HG03520 (cell line): ENCODE results near the gene WDHD1.
"Not testable (repeated sequence)": the region's sequence is repeated elsewhere in the genome, so short reads cannot be mapped to it uniquely, and the experiment has no call there.

Experiments used
- ATAC-seq: cut with Tn5 transposase; IDR thresholded peaks from one replicate; pipeline ENCODE4 v1.9.1; 2021; ENCODE audit warnings: mild to moderate bottlenecking, moderate library complexity; ENCODE audit not compliant: unreplicated experiment

Gene WDHD1, protein sequence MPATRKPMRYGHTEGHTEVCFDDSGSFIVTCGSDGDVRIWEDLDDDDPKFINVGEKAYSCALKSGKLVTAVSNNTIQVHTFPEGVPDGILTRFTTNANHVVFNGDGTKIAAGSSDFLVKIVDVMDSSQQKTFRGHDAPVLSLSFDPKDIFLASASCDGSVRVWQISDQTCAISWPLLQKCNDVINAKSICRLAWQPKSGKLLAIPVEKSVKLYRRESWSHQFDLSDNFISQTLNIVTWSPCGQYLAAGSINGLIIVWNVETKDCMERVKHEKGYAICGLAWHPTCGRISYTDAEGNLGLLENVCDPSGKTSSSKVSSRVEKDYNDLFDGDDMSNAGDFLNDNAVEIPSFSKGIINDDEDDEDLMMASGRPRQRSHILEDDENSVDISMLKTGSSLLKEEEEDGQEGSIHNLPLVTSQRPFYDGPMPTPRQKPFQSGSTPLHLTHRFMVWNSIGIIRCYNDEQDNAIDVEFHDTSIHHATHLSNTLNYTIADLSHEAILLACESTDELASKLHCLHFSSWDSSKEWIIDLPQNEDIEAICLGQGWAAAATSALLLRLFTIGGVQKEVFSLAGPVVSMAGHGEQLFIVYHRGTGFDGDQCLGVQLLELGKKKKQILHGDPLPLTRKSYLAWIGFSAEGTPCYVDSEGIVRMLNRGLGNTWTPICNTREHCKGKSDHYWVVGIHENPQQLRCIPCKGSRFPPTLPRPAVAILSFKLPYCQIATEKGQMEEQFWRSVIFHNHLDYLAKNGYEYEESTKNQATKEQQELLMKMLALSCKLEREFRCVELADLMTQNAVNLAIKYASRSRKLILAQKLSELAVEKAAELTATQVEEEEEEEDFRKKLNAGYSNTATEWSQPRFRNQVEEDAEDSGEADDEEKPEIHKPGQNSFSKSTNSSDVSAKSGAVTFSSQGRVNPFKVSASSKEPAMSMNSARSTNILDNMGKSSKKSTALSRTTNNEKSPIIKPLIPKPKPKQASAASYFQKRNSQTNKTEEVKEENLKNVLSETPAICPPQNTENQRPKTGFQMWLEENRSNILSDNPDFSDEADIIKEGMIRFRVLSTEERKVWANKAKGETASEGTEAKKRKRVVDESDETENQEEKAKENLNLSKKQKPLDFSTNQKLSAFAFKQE

DNA sequence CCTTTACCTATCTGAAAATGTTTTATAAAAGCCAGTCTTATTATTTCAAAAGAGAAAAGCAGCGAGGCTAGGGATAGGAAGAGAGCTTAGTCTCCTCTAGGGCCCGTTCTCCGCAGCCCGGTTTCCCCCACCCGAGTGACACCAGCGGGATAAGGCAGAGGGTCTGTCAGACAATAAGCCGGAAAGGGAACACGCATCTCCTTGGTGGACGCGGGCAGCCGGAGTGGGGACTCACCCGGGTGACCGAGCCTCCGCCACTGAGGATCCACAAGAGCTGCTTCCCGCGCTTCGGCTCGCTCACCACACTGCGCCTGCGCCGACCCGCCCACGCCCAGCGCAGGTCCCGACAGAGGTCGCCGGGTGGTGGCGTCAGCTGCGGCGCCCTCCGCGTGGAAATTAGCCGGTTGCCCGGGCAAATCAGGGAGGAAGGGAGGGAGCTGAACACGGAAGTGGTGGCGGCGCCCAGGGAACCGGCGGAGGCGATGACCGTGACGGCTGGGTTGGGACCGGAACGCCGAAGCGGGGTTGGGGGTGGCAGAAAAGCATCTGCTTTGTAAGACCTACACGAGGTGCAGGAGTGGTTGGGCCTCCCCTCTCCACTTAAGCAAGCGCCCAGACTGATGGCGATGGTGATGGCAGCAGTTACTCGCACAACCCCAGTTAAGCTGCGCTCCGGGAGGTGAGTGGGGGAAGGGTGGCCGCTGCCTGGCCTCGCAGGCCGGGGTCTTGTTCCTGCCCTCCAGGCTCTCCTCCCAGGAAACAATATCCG, at the start of gene WDHD1, which contains the start of gene SOCS4:
Gene WDHD1, minus strand, starts transcription at position 307 of the 769 bp plus-strand sequence. CDS start 312 bp downstream, outside the sequence.
Gene SOCS4, plus strand, starts transcription at position 444 of the 769 bp plus-strand sequence. CDS start 15,806 bp downstream, outside the sequence.
- ATAC-seq = peak; percentile 87

DNA sequence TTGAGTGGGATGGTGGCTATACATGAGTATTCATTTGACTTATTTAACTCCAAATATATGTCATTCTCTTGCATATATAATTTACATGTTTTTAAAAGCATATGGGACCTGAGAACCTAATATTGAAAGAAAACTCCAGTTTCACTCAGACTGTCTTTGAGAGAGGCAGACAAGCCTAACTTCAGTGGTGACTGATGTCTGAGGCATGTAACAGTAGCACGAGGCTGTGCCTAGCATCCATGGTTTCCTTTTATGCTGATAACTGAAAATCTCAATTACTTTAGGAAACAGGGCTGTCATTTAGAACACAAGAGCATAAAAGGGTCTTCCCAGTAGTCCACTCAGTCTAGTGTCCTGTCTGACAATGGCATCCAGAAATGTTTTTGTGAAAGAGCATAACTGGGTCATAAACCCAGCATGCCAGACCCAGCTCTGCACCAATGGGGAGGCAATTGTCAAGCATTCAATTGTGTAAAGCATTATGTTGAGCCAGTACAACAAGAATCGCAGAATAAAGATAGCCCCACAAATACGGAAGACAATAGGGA, 48.8 kb upstream of the WDHD1 start:
- no peak for ATAC-seq

DNA sequence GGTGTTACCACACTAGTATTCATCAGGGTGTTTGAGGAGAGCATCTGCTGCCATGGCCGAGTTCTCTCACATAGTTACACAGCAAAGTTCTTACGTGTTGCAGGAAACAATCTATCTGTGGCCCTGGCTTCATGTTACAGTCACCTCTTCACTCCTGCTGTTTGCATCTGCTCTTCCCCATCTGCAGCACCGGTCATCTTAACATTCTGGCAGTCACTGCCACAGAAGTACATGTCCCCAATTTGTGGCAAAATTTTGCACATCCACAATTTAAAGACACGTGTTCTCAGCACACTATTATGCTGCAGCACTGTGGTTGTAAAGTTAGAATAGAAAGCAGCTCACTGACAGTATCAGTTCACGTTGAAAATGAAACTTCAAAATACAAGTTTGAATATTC, 47.8 kb upstream of the WDHD1 start:
- no peak for ATAC-seq

DNA sequence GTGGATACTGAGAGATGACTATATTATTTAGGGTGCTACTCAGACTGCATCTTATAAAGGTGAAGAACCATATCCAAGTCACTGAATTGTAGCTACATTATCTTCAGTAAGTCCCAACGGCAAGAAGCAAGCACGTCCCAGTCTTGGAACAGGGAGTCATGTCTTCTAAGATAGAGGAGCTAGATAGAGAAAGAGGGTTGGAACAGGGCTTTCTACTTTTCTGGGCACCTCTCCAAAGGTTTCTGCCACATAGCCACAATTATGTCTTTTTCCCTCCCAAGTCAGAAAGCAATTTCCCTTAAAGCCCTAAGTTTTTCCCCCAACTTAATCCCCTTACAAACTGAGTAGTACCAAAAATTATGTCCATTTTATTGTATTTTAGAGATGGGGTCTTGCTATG, 47.0 kb upstream of the WDHD1 start:
- no peak for ATAC-seq

DNA sequence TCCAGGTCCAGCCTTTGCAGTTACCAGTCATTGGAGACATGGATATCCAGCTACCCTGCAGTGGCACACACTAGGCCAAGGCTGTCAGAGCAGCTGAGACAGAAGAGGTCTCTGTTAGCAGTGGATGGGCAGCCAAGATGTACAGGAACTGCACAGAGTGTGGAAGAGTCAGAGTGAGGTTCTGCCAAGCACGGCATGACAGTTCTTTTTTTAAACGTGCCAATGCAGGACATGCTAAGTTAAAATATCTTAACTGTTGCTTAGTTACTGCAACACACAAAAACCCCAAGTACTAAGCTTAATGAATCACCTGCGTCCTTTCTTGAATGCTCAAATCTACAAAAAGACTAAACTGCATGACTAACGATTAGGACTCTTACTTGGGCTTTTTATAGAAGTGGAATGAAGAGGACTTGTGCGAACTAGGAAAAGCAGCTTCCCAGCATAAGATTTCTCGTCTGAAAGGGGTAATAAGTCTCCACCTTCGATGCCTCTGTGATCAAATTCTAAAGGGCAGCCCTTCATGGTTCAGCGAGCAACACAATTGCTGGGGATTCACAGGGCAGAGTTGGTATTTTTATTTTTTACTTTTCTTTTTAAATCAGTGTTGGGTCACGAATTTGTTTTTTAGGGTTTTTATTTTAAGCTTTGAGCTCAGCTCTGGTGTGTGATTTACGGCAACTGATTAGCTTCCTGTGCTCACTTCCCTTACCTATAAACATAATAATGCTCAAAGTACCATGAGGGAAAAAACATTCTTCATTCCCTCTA, 45.2 kb upstream of the WDHD1 start:
- peak; percentile 40 for ATAC-seq

DNA sequence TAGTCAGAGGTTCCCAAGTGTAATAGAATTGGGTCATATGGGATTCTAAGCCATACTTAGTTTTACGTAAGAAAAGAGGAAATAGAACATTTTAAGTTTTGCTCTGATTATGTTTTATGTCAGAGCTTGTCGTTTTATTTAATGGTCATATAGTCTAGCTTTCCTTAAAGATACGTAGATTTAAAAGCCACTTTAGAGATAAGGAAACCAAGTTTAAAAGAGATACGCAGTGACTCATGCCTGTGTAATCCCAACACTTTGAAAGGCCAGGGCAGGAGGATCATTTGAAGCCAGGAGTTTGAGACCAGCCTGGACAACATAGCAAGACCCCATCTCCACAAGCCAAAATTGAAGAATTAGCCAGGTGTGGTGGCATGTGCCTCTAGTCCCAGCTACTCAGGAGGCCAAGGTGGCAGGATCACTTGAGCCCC, 44.1 kb upstream of the WDHD1 start:
- no peak for ATAC-seq

DNA sequence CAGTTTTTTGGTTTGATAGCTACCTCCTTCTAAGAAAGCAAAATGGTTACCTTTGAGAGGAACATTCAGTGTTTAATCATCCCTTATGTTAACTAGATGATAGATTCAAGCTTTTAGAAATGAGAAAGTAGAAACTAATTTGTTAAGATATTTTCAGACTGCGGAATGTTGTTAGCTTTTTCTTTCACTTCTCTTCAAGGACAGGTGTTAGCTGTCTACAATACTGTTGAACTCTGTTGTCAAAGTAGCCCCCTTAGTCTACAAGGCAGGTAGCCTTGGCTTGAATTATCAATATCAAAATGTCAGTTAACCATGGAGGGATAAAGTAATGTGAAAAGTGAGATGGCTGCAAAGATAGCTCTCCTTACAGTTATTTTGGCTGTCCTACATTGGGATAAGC, 39.3 kb upstream of the WDHD1 start:
- no peak for ATAC-seq

DNA sequence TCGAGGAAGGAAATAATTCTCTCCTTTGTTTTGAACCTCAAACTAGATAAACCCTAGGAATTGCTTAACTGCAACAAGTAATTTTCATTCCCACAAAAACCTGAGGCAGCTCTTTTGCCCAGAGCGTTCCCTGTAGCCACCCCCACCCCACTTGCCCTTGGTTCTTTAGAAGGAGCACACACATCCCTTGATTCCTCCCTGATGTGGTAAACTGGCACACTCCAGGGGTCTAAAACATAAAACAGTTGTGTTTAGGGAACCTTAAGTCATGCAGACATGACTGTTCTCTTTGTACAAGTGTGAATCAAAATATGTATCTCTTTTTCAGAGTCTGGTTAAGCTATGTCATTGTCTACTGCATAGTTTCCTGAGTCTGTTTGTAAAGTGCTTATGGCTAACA, 38.5 kb upstream of the WDHD1 start:
- no peak for ATAC-seq

DNA sequence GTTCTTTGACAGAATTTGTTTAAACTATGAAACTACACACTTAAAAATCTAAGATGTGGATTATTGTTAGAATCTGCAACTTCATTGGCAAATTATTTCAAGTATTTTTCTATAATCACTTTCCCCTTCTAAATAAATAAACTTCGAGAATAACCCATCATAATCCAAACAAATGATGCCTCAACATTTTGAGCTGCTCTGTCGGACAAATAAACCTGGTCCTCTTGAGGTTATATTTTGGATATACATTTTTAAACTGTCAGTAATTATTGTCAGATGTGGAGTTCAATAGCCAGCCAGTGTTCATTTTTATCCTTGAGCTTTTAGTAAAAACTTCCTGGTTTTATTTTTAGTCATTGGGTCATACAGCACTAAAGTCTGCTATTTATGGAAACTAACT, 38.0 kb upstream of the WDHD1 start:
- ATAC-seq = not testable (repeated sequence)

DNA sequence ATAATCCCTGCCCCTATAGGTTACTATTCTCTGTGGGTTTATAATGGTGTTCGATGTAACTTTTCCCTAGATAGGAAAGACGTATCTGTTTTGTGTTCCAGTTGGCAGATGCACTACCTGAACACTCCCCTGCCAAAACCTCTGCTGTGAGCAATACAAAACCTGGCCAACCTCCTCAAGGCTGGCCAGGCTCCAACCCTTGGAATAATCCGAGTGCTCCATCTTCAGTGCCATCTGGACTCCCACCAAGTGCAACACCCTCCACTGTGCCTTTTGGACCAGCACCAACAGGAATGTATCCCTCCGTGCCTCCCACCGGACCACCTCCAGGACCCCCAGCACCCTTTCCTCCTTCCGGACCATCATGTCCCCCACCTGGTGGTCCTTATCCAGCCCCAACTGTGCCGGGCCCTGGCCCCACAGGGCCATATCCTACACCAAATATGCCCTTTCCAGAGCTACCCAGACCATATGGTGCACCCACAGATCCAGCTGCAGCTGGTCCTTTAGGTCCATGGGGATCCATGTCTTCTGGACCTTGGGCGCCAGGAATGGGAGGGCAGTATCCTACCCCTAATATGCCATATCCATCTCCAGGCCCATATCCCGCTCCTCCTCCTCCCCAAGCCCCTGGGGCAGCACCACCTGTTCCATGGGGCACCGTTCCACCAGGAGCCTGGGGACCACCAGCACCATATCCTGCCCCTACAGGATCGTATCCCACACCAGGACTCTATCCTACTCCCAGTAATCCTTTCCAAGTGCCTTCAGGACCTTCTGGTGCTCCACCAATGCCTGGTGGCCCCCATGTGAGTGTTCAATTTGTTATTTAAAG, 35.8 kb upstream of the WDHD1 start:
- ATAC-seq = no peak

DNA sequence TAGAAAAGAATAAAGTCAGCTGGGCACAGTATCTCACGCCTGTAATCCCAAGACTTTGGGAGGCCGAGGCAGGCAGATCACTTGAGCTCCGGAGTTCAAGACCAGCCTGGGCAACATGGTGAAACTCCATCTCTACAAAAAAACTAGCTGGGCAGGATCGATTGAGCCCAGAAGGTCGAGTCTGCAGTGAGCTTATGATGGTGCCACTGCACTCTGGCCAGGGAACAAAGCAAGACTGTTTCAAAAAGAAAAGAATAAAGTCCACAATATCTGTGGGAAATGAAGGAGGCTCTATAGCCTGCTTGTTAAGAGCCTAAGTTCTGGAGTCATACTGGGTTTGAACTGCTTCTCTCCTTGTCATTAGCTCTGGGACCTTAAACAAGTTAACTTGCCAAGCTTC, 32.4 kb upstream of the WDHD1 start:
- no peak for ATAC-seq

DNA sequence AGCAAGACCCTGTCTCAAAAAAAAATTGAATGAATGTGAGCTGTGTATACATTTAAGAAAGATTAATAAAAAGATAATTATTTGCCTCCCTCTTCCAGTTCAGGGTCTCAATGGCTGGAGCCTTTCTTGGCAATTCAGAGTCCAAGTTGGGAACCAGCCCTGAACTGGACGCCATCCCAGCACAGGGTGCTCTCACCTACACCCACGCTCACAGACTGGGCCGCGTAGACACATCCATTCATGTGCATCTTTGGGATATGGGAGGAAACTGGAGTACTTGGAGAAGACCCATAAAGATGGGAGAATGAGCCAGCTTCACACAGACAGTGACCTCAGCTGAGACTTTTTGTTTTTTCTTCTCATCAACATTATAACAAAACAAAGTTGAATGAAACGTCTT, 31.0 kb upstream of the WDHD1 start:
- no peak for ATAC-seq

DNA sequence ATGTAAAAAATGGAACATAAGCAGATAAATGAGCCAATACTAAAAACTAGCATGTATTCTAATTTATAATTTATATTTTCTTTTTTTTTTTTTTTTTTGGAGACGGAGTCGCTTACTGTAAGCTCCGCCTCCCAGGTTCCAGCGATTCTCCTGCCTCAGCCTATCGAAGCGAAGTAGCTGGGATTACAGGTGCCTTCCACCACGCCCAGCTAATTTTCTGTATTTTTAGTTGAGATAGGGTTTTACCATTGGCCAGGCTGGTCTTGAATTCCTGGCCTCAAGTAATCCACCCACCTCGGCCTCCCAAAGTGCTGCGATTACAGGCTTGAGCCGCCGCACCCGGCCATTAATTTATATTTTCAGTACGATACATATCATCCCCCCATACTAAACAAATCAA, 27.2 kb upstream of the WDHD1 start:
- no peak for ATAC-seq

DNA sequence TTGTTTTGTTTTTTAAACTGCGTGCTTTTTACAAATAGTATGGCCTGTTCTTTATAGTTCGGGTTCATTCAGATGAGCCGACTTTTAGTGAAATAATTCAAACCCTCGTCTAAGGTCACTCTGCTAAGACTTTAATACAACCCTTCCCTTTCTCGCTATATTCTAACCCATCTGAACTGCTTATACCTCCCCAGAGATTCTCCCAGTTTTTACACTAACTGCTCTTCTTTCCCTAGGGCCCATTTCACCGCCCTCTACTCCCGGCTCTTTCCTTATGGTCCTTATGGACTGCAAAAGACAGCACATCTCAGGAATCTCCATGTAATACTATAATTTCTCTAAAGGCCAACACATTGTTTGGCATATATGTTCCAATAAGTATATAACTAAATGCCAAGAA, 26.6 kb upstream of the WDHD1 start:
- ATAC-seq = no peak

DNA sequence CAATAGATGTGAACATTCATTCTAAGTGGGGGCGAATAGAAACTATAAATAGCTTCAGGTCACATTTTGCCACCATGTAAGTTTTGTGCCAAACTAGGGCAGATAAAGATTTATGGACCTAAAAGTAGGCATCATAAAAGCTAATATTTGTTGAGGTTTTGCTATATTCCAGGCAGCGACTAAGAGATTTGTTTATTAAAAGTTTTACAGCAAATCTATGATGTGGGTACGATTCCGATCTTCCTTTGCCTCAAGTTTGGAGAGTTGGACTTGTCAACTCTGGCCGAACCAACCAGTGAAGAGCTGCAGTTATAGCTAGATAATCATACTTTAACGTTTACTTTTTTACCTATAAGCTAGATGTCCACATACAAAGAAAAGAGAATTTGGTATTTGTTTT, 26.1 kb upstream of the WDHD1 start:
- no peak for ATAC-seq

DNA sequence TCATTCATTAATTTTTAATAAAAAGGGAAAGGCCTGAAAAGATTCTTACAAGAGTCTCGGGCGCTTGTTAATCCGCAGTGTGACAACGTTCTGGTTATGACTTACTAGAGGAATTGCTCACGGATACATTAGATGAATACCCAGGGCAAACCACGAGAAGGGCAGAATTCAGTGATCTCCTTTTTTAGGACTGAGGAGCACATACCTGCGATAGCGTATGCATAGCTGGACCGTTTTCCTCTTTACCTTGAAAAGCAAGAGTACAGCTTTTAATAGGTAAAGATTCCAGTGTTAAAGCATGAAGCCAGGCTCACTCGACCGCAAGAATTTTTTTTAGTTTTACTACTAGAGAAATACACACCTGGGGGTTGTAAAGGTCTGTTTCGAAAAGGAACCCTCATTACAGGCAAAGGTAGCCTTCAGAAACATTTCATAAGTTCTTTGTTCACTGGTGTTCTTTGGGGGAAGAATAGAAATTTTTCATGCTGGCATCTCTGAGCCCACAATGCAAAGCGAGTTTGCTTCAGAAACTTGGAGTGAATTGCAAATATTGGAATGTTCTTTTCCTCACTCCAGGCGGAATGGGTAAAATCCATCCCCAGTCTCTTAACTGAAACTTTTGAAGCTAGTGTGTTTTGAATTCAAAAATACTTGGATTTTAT, 25.5 kb upstream of the WDHD1 start:
- ATAC-seq = peak; percentile 7

DNA sequence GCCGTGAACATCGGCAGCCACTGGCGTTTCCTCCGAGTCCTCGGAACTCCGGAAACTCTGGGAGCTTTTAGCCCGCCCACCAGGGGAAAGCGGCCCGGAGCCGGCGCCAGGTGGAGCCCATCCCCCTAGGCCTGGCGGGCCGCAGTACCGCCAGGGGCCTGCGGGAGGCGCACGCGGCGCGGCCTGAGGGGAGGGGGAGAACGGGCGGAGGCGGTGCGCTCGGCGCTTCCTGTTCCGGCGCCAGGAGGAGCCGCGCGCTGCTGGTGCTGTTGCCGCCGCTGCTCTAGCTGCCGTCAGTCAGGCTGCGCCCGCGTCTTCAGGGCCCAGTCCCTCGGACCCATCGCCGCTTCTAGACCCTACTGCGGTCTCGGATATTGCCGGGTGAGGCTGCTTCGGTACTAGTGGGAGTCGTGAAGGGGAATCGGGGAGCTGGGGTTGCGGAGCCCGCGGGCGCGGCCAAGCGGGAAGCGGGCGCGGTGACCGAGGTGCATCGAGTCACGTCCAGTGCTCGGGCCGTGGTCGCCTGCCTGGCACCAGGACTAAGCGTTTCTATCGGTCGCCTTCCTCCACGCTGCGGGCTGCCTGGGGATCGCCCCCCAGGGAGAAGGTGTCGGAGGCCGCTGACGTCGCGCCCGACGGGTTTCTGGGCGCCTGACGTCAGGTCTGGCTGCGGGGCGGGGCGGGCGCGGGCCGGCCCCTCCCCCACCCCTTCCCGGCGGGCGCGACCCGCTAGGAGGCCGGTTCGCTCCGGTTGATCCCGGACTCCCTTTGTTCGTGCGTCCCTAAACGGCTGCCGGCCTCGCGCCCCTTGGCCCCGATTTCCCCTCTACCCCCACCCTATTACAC, 24.7 kb upstream of the WDHD1 start, which contains the start of gene MAPK1IP1L:
Gene MAPK1IP1L, plus strand, starts transcription at position 225 of the 846 bp plus-strand sequence. CDS start 10,037 bp downstream, outside the sequence.
- peak; percentile 85 for ATAC-seq
